Neutrophil (primary cell): ENCODE measurements around the gene ALPK1.

Source experiments
- H3K27ac ChIP-seq: fragments of 200-600 bp; sonication (generic); 2 replicates; pipeline ENCODE4 v1.5.1; 2016; ENCODE audit warnings: mild to moderate bottlenecking, moderate library complexity
- H3K27me3 ChIP-seq: fragments of 200-600 bp; sonication (generic); 2 replicates; pipeline ENCODE4 v1.6.0; 2016; ENCODE audit warnings: mild to moderate bottlenecking
- H3K36me3 ChIP-seq: fragments of 200-600 bp; sonication (generic); 2 replicates; pipeline ENCODE4 v1.5.1; 2017
- H3K4me1 ChIP-seq, 2 experiments: fragments of 200-600 bp in 1 of 2; sonication (generic) in 1 of 2; 1 replicate in 1 of 2; 2 replicates in 1 of 2; pipeline versions ENCODE4 v1.5.1 to v1.6.1; 2013 to 2016; ENCODE audit warnings: low read depth in 1 of 2, low read length in 1 of 2, mild to moderate bottlenecking in 1 of 2, moderate library complexity in 1 of 2; ENCODE audit not compliant: control insufficient read depth in 1 of 2, insufficient read depth in 1 of 2
- H3K4me3 ChIP-seq, 2 experiments: fragments of 200-600 bp in 1 of 2; sonication (generic) in 1 of 2; 1 replicate in 1 of 2; 2 replicates in 1 of 2; pipeline ENCODE4 v1.5.1; 2013 to 2016; ENCODE audit warnings: low read depth in 1 of 2, low read length in 1 of 2, mild to moderate bottlenecking in 1 of 2, moderate library complexity in 1 of 2
- H3K9me3 ChIP-seq: fragments of 200-600 bp; sonication (generic); 2 replicates; pipeline ENCODE4 v1.5.1; 2016
- TF ChIP-seq, protein P1 (sequence below): fragments of 200-600 bp; sonication (generic); IDR thresholded peaks from 2 replicates; pipeline ENCODE4 v1.5.1; 2016; ENCODE audit warnings: antibody characterized with exemption

ALPK1 gene

GRCh38 chr4:112361181-112361791 lies 64.1 kb downstream of the ALPK1 start:
- H3K9me3 ChIP-seq = no peaks in the 10 kb centered on the region
- no peaks in the 10 kb centered on the region for H3K4me1 ChIP-seq
- H3K27me3 ChIP-seq = no peaks in the 10 kb centered on the region
- no peak overlapping the region for H3K4me3 ChIP-seq
- TF ChIP-seq, protein P1, sequence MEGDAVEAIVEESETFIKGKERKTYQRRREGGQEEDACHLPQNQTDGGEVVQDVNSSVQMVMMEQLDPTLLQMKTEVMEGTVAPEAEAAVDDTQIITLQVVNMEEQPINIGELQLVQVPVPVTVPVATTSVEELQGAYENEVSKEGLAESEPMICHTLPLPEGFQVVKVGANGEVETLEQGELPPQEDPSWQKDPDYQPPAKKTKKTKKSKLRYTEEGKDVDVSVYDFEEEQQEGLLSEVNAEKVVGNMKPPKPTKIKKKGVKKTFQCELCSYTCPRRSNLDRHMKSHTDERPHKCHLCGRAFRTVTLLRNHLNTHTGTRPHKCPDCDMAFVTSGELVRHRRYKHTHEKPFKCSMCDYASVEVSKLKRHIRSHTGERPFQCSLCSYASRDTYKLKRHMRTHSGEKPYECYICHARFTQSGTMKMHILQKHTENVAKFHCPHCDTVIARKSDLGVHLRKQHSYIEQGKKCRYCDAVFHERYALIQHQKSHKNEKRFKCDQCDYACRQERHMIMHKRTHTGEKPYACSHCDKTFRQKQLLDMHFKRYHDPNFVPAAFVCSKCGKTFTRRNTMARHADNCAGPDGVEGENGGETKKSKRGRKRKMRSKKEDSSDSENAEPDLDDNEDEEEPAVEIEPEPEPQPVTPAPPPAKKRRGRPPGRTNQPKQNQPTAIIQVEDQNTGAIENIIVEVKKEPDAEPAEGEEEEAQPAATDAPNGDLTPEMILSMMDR = no peak
- H3K27ac ChIP-seq = no peak overlapping the region
- peaks cover 25% of the 10 kb centered on the region for H3K36me3 ChIP-seq

DNA sequence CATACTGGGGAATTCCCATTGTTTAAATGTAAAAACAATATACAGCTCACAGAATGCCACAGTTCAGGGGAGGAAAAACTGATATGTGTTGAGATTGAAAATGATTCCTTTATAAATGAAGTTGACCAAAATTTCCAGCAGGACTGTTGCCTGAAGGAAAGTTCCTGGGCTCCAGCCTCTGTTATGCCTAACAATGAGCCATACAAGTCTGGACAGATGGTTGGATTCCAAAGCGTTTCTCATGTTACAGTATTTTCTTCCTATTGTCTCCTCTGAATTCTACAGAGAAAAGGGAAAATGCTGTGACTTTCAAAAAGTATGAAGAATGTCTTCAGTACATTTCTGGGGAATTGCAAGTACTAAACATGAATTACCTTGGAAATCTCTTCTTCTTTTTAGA lies 73.3 kb downstream of the ALPK1 start:
- Histone ChIP-seq H3K27ac (no peak overlapping the region), H3K4me3 (no peak overlapping the region), H3K36me3 (no peaks in the 10 kb centered on the region), H3K4me1 (no peaks in the 10 kb centered on the region), H3K9me3 (no peaks in the 10 kb centered on the region), H3K27me3 (no peaks in the 10 kb centered on the region)
- TF ChIP-seq, protein P1 = no peak

DNA sequence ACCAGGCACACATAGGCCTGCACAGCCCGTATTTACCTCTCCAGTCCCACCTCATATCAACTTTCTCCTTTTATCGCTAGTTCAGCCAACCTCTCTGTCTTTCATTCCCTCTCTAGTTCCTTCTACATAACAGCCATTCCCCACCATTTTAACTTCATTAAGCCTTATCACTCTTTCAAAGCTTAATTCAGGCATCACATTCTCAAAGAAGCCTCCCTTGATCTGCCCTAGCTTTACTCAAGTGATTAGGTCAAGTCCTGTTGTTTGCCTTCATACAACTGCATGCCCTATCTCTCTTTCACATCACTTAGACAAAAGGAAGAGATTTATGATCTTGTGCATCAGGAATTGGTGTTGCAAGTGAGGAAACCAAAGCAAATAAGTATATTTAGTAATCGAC lies 74.2 kb downstream of the ALPK1 start:
- Histone ChIP-seq H3K27ac (no peak overlapping the region), H3K27me3 (no peaks in the 10 kb centered on the region), H3K36me3 (peaks cover 6% of the 10 kb centered on the region), H3K4me3 (no peak overlapping the region), H3K4me1 (no peaks in the 10 kb centered on the region), H3K9me3 (no peaks in the 10 kb centered on the region)
- TF ChIP-seq, protein P1 = no peak

GRCh38 chr4:112374850-112375249 lies 77.7 kb downstream of the ALPK1 start:
- no peaks in the 10 kb centered on the region for H3K27me3 ChIP-seq
- H3K4me3 ChIP-seq = no peak overlapping the region

GRCh38 chr4:112377171-112377570 lies 80.0 kb downstream of the ALPK1 start:
- H3K4me1 ChIP-seq = no peaks in the 10 kb centered on the region
- TF ChIP-seq, protein P1 = no peak
- no peaks in the 10 kb centered on the region for H3K27me3 ChIP-seq
- peaks cover 55% of the 10 kb centered on the region for H3K36me3 ChIP-seq
- H3K4me3 ChIP-seq = no peak overlapping the region
- H3K9me3 ChIP-seq = no peaks in the 10 kb centered on the region
- H3K27ac ChIP-seq = no peak overlapping the region

More at GRCh38 chr4:112374850-112375249, 77.7 kb downstream of the ALPK1 start:
- H3K36me3 ChIP-seq = peaks cover 35% of the 10 kb centered on the region
- no peaks in the 10 kb centered on the region for H3K4me1 ChIP-seq
- TF ChIP-seq, protein P1 = no peak
- no peak overlapping the region for H3K27ac ChIP-seq
- H3K9me3 ChIP-seq = no peaks in the 10 kb centered on the region
